Peyer's patch (tissue), 4 donors: Measurements from ENCODE around the gene ADGRL3. TPM values are rescaled to one million over a fixed set of nuclear protein-coding genes. Genes with fewer than 3 reads are reported as not detected.

Source experiments
- DNase-seq, 3 donors: peaks; one replicate each; pipeline ENCODE4 v3.0.0-alpha.2; 2017 to 2019
- H3K27ac ChIP-seq, 4 donors: fragments of 200-600 bp; sonication (generic); one replicate each; pipeline ENCODE4 v1.5.1; 2016 to 2019
- H3K27me3 ChIP-seq, 2 donors: fragments of 200-600 bp; sonication (generic); one replicate each; pipeline ENCODE4 v1.5.1; 2019
- H3K36me3 ChIP-seq, 3 donors: fragments of 200-600 bp; sonication (generic); one replicate each; pipeline ENCODE4 v1.5.1; 2016 to 2019
- H3K4me1 ChIP-seq, 4 donors: fragments of 200-600 bp; sonication (generic); one replicate each; pipeline ENCODE4 v1.5.1; 2016 to 2019
- H3K4me3 ChIP-seq, 4 donors: fragments of 200-600 bp; sonication (generic); 1 replicate in 3 of 4; 2 replicates in 1 of 4; pipeline ENCODE4 v1.5.1; 2016 to 2019; ENCODE audit warnings: mild to moderate bottlenecking in 1 of 4
- H3K9me3 ChIP-seq, 4 donors: fragments of 200-600 bp; sonication (generic); one replicate each; pipeline ENCODE4 v1.5.1; 2016 to 2019; ENCODE audit warnings: mild to moderate bottlenecking in 1 of 4
- POLR2A ChIP-seq, 2 donors: fragments of 450-650 bp; IDR thresholded peaks; one replicate each; pipeline ENCODE4 v1.5.1; 2017; ENCODE audit warnings: antibody characterized with exemption in 2 of 2, mild to moderate bottlenecking in 2 of 2, moderate library complexity in 2 of 2
- total RNA-seq, 4 donors: library from RNA; depleted of rRNA; stranded (reverse); fragments of >200 nt; gene quantifications; one replicate each; pipeline ENCODE4 v1.1.0, GENCODE V29; 2016
- TF ChIP-seq, protein P1 (sequence below), 6 experiments: fragments of 450-650 bp in 4 of 6; fragments of 200-600 bp in 2 of 6; sonication (generic) in 1 of 6; IDR thresholded peaks; one replicate each; pipeline ENCODE4 v1.5.1; 2017 to 2019; ENCODE audit warnings: antibody characterized with exemption in 6 of 6, mild to moderate bottlenecking in 3 of 6, moderate library complexity in 1 of 6

ADGRL3 gene
- total RNA-seq, 4 donors from 2014 or later = 3.7 to 39.6 (median 9.1) TPM

DNA sequence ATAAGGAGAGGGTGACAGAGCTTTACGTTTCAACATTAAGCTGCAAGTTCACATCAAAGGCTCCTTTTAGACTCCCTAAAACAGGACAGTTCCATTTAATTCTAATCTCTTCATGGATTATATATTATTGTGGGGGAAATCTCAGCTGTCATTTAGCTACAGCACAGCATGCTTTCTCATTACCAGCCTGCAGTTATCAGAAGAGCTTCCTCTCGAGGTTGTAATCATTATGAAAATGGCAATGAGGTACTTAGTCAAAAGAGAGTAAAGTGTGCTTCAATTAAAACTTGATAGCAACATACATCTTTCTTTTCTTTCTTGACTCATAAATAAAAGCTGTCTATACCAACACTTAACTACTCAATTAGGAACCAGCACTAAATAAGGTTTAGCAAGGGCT lies 896.8 kb downstream of the ADGRL3 start:
- TF ChIP-seq, protein P1, sequence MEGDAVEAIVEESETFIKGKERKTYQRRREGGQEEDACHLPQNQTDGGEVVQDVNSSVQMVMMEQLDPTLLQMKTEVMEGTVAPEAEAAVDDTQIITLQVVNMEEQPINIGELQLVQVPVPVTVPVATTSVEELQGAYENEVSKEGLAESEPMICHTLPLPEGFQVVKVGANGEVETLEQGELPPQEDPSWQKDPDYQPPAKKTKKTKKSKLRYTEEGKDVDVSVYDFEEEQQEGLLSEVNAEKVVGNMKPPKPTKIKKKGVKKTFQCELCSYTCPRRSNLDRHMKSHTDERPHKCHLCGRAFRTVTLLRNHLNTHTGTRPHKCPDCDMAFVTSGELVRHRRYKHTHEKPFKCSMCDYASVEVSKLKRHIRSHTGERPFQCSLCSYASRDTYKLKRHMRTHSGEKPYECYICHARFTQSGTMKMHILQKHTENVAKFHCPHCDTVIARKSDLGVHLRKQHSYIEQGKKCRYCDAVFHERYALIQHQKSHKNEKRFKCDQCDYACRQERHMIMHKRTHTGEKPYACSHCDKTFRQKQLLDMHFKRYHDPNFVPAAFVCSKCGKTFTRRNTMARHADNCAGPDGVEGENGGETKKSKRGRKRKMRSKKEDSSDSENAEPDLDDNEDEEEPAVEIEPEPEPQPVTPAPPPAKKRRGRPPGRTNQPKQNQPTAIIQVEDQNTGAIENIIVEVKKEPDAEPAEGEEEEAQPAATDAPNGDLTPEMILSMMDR (IDR thresholded peaks at IDR 0.05) = no peak
- TF ChIP-seq POLR2A (IDR thresholded peaks at IDR 0.05) = no peak
- DNase-seq = no peak

DNA sequence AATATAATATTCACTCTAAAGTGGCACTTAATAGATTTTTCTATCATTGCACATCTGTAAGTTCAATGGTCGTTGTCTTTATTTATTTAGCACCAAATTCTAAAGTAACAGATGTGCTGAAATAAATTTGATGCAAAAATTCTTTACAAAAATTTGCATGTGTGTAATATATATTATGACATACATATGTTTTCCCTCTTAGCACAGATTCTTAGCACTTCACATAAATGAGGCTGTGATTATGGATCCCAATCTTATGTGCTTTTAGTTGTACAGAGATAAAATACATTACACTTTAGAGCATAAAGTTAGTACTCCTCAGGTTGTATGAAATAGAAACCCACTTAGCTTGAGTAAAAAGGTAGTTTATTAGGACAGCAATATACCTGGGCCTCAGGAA lies 915.1 kb downstream of the ADGRL3 start:
- Histone ChIP-seq H3K36me3 (no peaks in the 10 kb centered on the region), H3K4me1 (no peaks in the 10 kb centered on the region), H3K27ac (no peak overlapping the region), H3K9me3 (no peaks in the 10 kb centered on the region), H3K4me3 (no peak overlapping the region), H3K27me3 (no peaks in the 10 kb centered on the region)
- TF ChIP-seq POLR2A (IDR thresholded peaks at IDR 0.05) = no peak
- TF ChIP-seq, protein P1 (IDR thresholded peaks at IDR 0.05) = no peak
- DNase-seq = no peak

More for the DNA sequence above, 896.8 kb downstream of the ADGRL3 start:
- Histone ChIP-seq H3K4me1 (no peaks in the 10 kb centered on the region), H3K36me3 (no peaks in the 10 kb centered on the region), H3K4me3 (no peak overlapping the region), H3K27ac (no peak overlapping the region), H3K9me3 (no peaks in the 10 kb centered on the region), H3K27me3 (no peaks in the 10 kb centered on the region)

DNA sequence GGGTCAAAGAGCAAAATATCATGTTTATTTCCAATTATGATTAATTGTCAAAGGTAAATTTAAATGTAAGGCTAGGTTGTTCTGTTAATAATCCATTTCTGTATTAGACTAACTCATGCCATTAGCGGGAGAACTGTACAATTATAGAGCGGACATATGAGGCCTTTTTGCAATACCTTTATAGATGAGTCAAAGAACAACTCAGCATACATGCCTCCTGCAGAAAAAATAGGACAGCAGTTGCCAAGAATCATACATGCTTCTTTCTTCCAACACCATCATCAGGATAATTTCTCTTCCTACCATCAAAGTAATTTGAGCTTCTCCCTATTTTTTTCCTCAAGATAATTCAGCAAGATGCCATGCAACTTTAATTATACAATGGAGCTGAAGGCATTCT lies 917.8 kb downstream of the ADGRL3 start:
- Histone ChIP-seq H3K4me3 (no peak overlapping the region), H3K4me1 (no peaks in the 10 kb centered on the region), H3K27me3 (no peaks in the 10 kb centered on the region), H3K36me3 (no peaks in the 10 kb centered on the region), H3K27ac (no peak overlapping the region), H3K9me3 (no peaks in the 10 kb centered on the region)
- DNase-seq = no peak
- no peak for TF ChIP-seq POLR2A (IDR thresholded peaks at IDR 0.05)
- TF ChIP-seq, protein P1 (IDR thresholded peaks at IDR 0.05) = no peak

DNA sequence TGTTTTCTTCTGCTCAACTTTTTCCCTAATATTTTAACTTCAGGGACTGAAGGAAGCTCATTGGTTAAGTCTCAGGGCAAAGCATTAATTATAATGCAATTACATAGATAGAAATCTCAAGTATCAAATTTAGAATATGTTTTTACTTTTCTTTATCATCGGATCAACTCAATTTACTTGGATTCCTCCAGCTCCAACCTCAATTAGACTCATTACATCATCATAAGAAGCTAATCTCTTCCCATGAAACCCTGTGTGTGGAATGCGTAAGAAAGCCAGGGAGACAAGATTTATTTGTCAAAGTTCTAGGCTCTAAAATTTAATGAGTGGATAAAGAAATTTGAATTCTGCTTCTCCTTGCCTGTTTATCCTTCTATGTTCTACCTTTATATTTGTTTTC lies 918.4 kb downstream of the ADGRL3 start:
- Histone ChIP-seq H3K9me3 (no peaks in the 10 kb centered on the region), H3K27ac (no peak overlapping the region), H3K4me3 (no peak overlapping the region), H3K36me3 (no peaks in the 10 kb centered on the region), H3K27me3 (no peaks in the 10 kb centered on the region), H3K4me1 (no peaks in the 10 kb centered on the region)
- no peak for DNase-seq
- TF ChIP-seq POLR2A (IDR thresholded peaks at IDR 0.05) = no peak
- TF ChIP-seq, protein P1 (IDR thresholded peaks at IDR 0.05) = no peak

DNA sequence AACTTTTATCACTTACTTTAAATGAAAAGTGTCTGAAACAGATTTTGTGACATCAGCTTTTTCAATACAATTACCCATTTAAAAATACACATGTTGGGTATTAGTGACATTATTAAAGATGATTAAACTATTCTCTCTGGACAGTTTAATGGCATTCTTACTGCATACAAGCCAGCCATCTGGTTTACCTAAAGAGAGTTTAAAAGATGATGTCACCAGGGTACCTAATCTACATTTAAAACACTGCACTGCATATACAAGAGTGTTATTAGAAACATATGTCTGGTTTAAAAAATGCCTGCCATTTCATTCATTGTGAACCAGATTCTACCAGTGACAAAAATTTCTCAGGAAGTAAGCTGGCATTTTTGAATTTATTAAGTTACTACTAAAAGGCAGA lies 919.1 kb downstream of the ADGRL3 start:
- TF ChIP-seq POLR2A (IDR thresholded peaks at IDR 0.05) = no peak
- TF ChIP-seq, protein P1 (IDR thresholded peaks at IDR 0.05) = no peak
- H3K9me3 ChIP-seq = no peaks in the 10 kb centered on the region
- no peak for DNase-seq

More for the DNA sequence above, 919.1 kb downstream of the ADGRL3 start:
- Histone ChIP-seq H3K4me1 (no peaks in the 10 kb centered on the region), H3K27ac (no peak overlapping the region), H3K27me3 (no peaks in the 10 kb centered on the region), H3K36me3 (no peaks in the 10 kb centered on the region), H3K4me3 (no peak overlapping the region)
